Keratinocyte (primary cell): ENCODE results near the gene BAIAP2. TPM values are rescaled to one million over a fixed set of nuclear protein-coding genes. Genes with fewer than 3 reads are reported as not detected.

Source experiments
- DNase-seq: peaks from one replicate; pipeline ENCODE4 v3.0.0-alpha.2; 2011; ENCODE audit warnings: low read depth, missing footprints, low spot score
- FAIRE-seq: peaks from 2 replicates; lab custom pipeline; 2011; peaks lifted over from hg19 to GRCh38; lab: Jason Lieb, UNC
- H2AFZ ChIP-seq: 2 replicates; pipeline ENCODE4 v1.6.0; 2012; ENCODE audit warnings: low read length, control low read depth, inconsistent platforms; ENCODE audit not compliant: control insufficient read depth
- H3K27ac ChIP-seq: 2 replicates; pipeline ENCODE4 v1.5.1; 2011; ENCODE audit warnings: low read length; ENCODE audit not compliant: control insufficient read depth, insufficient read depth
- H3K27me3 ChIP-seq: 3 replicates; pipeline ENCODE4 v1.6.0; 2011; ENCODE audit warnings: low read length; ENCODE audit not compliant: control insufficient read depth, insufficient read depth; ENCODE audit errors: extremely low read depth
- H3K36me3 ChIP-seq, 2 experiments: 2 replicates in 1 of 2; 3 replicates in 1 of 2; pipeline ENCODE4 v1.5.1; 2011; ENCODE audit warnings: low read length in 2 of 2, mild to moderate bottlenecking in 1 of 2; ENCODE audit not compliant: control insufficient read depth in 2 of 2, insufficient read depth in 2 of 2; ENCODE audit errors: extremely low read depth in 1 of 2
- H3K4me1 ChIP-seq: 3 replicates; pipeline ENCODE4 v1.5.1; 2011; ENCODE audit warnings: low read length; ENCODE audit not compliant: control insufficient read depth, insufficient read depth; ENCODE audit errors: extremely low read depth
- H3K4me2 ChIP-seq: 3 replicates; pipeline ENCODE4 v1.6.0; 2011; ENCODE audit warnings: low read depth, low read length; ENCODE audit not compliant: control insufficient read depth, insufficient read depth; ENCODE audit errors: extremely low read depth
- H3K4me3 ChIP-seq, 3 experiments: fragments of 200-600 bp in 1 of 3; sonication (generic) in 1 of 3; 2 replicates in 2 of 3; 3 replicates in 1 of 3; pipeline ENCODE4 v1.5.1; 2011 to 2016; ENCODE audit warnings: low read length in 3 of 3, mild to moderate bottlenecking in 3 of 3, control low read depth in 2 of 3, inconsistent platforms in 1 of 3, low read depth in 1 of 3, mixed read lengths in 1 of 3, mixed run types in 1 of 3, moderate library complexity in 1 of 3; ENCODE audit not compliant: control insufficient read depth in 2 of 3, insufficient read depth in 2 of 3; ENCODE audit errors: extremely low read depth in 1 of 3
- H3K79me2 ChIP-seq: 2 replicates; pipeline ENCODE4 v1.6.0; 2012; ENCODE audit warnings: low read length; ENCODE audit not compliant: control insufficient read depth, insufficient read depth
- H3K9ac ChIP-seq: 3 replicates; pipeline ENCODE4 v1.6.0; 2011; ENCODE audit warnings: low read length; ENCODE audit not compliant: control insufficient read depth, insufficient read depth; ENCODE audit errors: extremely low read depth
- H3K9me1 ChIP-seq: 3 replicates; pipeline ENCODE4 v1.6.0; 2011; ENCODE audit warnings: low read length; ENCODE audit not compliant: control insufficient read depth, insufficient read depth; ENCODE audit errors: extremely low read depth
- H3K9me3 ChIP-seq: 2 replicates; pipeline ENCODE4 v1.5.1; 2012; ENCODE audit warnings: low read depth, low read length; ENCODE audit not compliant: control insufficient read depth
- H4K20me1 ChIP-seq: 3 replicates; pipeline ENCODE4 v1.6.0; 2011; ENCODE audit warnings: low read length; ENCODE audit not compliant: control insufficient read depth, insufficient read depth; ENCODE audit errors: extremely low read depth
- CTCF ChIP-seq, 3 experiments: IDR thresholded peaks in 1 of 3; conservative IDR thresholded peaks in 1 of 3; optimal IDR thresholded peaks in 1 of 3; 2 replicates in 2 of 3; 3 replicates in 1 of 3; pipeline versions ENCODE3 to v1.5.1; 2011; ENCODE audit warnings: low read length in 3 of 3, mild to moderate bottlenecking in 3 of 3, moderate library complexity in 2 of 3, control low read depth in 1 of 3, inconsistent platforms in 1 of 3; ENCODE audit not compliant: insufficient read depth in 2 of 3; ENCODE audit errors: extremely low read depth in 1 of 3
- EZH2 ChIP-seq: IDR thresholded peaks from one replicate; pipeline ENCODE4 v1.6.1; 2012; ENCODE audit warnings: inconsistent platforms, mild to moderate bottlenecking, low read length, moderate library complexity
- dilution Hi-C: fragments of 300-500 bp; cut with MboI; formaldehyde crosslinking; loops from one replicate; pipeline ENCODE4 v1.7.0; 2020; ENCODE audit warnings: low sequenced_read_pairs; ENCODE audit not compliant: extremely low pct_ligation_motif_present
- polyA plus RNA-seq, 5 experiments: library from polyadenylated mRNA; depleted of rRNA in 3 of 5; stranded (reverse) in 3 of 5; stranded (forward) in 1 of 5; unstranded in 1 of 5; fragments of >200 nt; gene quantifications; 1 replicate in 1 of 5; 2 replicates in 3 of 5; 3 replicates in 1 of 5; pipeline versions ENCODE4 v1.2.1 to v1.2.3, GENCODE V29; 2011 to 2012; ENCODE audit warnings: missing spikeins in 2 of 5, low read depth in 1 of 5, low replicate concordance in 1 of 5

Gene BAIAP2
- polyA plus RNA-seq, 1 donor (not counting 4 experiments of a cell fraction or from before 2014, with no cell fraction given) = 56.7 TPM

GRCh38 chr17:81115749-81116464, 81.0 kb downstream of the BAIAP2 start:
- no peaks in the 10 kb centered on the region for H3K79me2 ChIP-seq
- FAIRE-seq = no peak
- H3K9ac ChIP-seq = no peak overlapping the region
- H3K4me3 ChIP-seq = no peak overlapping the region
- DNase-seq = no peak
- H3K9me3 ChIP-seq = no peaks in the 10 kb centered on the region
- H3K9me1 ChIP-seq = no peaks in the 10 kb centered on the region
- TF ChIP-seq CTCF (optimal IDR thresholded peaks at IDR 0.05 in 1 of 3, IDR thresholded peaks at IDR 0.05 in 1 of 3, conservative IDR thresholded peaks at IDR 0.05 in 1 of 3; ENCODE audit: extremely low read depth in 1 of 3, insufficient read depth in 2 of 3, low read length in 3 of 3) (no peak), EZH2 (no peak)
- peaks cover 9% of the 10 kb centered on the region for H4K20me1 ChIP-seq
- peaks cover 11% of the 10 kb centered on the region for H3K27me3 ChIP-seq
- H3K27ac ChIP-seq = no peak overlapping the region
- no peak overlapping the region for H3K4me2 ChIP-seq
- peaks cover 12 to 26% of the 10 kb centered on the region in 2 experiments for H3K36me3 ChIP-seq
- no peak overlapping the region for H2AFZ ChIP-seq
- dilution Hi-C loops = no loop called here
- H3K4me1 ChIP-seq = peaks cover 12% of the 10 kb centered on the region

GRCh38 chr17:81116704-81117103, 81.8 kb downstream of the BAIAP2 start:
- H4K20me1 ChIP-seq = peaks cover 9% of the 10 kb centered on the region
- H3K4me2 ChIP-seq = no peak overlapping the region
- no peaks in the 10 kb centered on the region for H3K79me2 ChIP-seq
- H3K36me3 ChIP-seq = peaks cover 10 to 19% of the 10 kb centered on the region in 2 experiments
- peaks cover 19% of the 10 kb centered on the region for H3K27me3 ChIP-seq
- DNase-seq (no peak), FAIRE-seq (no peak)
- H3K9ac ChIP-seq = no peak overlapping the region
- H3K9me1 ChIP-seq = no peaks in the 10 kb centered on the region
- no peak overlapping the region for H3K27ac ChIP-seq
- no peak for TF ChIP-seq CTCF (optimal IDR thresholded peaks at IDR 0.05 in 1 of 3, IDR thresholded peaks at IDR 0.05 in 1 of 3, conservative IDR thresholded peaks at IDR 0.05 in 1 of 3; ENCODE audit: extremely low read depth in 1 of 3, insufficient read depth in 2 of 3, low read length in 3 of 3)
- TF ChIP-seq EZH2 = no peak
- H3K9me3 ChIP-seq = no peaks in the 10 kb centered on the region
- H3K4me1 ChIP-seq = peaks cover 12% of the 10 kb centered on the region
- H2AFZ ChIP-seq = no peak overlapping the region
- H3K4me3 ChIP-seq = no peak overlapping the region
- dilution Hi-C loops = no loop called here
